GM21825 (cell line): Measurements from ENCODE around the gene SEC16B.

ENCODE experiments used
- ATAC-seq: cut with Tn5 transposase; IDR thresholded peaks from one replicate; pipeline ENCODE4 v1.9.1; 2021; ENCODE audit warnings: mild to moderate bottlenecking, moderate library complexity; ENCODE audit not compliant: unreplicated experiment

The SEC16B gene

DNA sequence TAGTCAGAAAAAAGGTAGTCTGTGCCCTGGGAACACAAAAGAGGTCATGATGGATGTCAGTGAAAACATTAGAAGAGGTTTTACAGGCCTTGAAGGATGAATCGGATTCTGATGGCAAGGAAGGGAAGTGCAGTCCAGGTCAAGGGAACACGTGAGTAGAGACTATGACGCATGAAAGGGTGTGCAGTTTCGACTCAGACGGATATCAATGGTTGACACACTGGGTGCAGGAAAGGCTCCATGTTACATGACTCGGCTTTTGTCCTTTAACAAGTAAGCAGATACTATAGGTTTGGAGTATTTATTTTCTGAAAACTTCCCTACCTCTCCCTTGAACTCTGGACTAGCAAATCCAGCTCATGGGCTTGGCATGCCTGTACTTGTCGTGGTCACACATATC, 55.3 kb downstream of the SEC16B start:
- no peak for ATAC-seq

DNA sequence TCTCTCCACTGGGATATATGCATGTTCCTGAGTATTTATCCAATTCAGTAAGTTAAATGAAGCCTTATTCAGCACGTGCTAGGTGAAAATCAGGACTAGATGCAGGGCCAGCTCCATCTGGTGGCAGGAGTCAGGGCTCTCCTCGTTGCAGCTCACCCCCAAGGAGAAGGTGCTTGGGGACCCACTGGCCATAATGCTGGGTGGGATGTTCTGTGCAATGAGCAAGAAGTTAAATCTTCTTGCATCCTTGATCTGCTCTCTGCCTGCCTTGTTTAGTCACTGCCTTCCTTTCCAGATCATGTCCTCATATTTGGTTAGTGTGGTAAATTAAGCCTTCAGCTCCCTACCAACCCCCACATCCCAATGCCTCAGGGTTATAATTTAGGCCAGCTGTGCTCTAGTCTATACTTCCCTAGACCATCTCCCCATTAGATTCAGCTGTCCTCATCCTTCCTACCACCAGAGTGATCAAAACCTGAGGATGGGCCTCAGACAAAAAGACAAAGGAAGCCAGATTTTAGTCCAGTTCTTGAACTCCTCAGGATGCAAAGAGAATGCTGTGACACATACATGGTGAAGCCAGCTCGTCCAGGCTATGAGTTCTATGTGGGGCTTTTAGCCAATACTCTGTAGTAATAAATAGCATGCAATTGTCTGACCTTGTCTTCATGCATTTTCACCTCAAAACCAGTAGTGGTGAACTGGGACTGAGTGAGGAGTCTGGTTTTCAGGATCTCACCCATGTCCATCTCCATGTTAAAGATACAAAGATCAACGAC, 55.9 kb downstream of the SEC16B start:
- no peak for ATAC-seq

DNA sequence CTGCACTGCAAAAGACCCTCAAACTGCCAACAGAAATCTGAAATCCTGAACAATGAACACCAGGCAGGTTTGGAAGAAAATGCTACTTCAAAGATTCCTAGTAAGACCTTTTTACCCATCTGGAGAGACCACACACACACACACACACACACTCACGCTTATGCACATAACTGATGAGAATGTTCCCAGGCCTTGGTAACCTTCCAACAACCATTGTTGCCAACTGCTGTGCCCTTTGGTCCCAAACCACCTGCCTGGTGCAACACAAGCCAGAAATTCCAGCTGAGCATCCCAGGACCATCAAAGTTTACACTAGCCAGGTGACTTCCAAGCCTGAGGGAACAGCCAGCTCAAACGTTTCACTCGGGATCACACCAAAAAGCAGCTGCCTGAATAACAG, 56.9 kb downstream of the SEC16B start:
- no peak for ATAC-seq

DNA sequence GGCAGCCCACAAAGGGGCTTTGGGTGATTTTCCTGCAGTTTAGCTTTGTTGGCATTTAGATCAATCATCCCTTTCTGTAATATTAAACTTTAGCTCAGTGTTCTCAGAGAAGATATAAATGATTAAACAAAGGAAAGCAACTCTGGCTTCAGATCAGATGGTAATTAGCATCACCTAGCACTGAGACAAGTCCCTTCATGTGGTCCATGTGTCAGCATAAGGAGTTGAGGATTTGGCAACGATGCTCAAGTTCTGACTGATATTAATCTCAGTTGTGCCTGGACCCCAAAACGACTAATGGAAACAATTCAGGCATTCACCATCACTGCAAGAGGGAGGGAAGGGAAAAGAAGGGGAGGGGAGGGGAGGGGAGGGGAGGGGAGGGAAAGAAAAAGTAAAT, 60.4 kb downstream of the SEC16B start:
- no peak for ATAC-seq

DNA sequence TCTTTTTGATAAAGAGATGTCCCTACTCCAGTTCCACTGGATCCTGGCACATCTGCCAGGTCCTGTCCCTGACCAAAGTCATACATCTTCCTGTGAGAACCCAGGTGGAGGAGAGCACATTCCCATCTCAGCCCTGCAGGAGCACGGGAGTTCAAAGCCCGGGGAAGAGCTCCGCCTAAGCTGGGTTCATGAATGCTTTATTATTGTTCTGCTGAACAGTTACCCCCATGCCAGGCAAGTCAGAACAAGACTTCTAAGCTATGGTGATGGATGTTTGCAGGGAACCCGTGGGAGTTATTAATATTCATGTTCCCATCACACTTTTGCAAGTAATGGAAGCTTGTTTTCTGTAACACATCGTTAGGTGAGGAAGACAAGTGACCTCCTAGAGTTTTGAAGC, 62.9 kb downstream of the SEC16B start:
- ATAC-seq = no peak

DNA sequence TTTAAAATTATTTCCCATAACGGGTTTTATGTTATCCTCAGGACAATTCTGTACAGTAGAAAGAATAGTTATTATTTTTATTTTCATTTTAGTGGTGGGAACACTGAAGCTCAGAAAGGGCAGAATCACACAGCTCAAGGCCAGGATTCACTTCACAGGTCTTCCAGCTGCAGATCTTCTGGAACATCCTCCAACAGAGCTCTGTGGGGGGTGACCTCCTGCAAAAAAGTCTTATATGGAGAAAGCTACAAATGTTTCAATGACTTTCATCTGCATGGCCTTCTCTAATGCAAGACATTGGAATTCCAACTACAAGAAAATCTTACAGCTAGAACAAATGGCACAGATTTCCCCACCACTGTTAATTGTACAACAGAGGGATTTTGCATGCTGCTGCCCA, 64.2 kb downstream of the SEC16B start:
- no peak for ATAC-seq

DNA sequence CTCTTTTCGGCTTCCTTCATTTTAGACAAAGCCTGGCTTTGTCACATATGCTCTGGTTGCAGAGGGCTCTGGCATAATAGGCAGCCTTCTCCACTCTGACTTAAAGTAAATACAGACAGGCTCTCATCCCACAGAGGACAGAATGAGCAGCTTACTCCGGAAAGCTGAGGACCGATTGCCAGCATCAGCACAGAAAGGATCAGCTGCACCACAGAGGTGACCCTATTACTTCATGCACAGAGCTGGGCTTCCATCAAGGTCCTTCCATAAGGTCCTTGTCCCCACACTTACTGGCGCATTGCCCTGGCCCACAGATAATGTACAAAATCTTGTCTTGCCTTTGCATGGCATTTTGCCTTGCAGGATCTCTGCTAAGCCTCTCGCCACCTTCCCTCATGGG, 67.6 kb downstream of the SEC16B start:
- ATAC-seq = no peak

DNA sequence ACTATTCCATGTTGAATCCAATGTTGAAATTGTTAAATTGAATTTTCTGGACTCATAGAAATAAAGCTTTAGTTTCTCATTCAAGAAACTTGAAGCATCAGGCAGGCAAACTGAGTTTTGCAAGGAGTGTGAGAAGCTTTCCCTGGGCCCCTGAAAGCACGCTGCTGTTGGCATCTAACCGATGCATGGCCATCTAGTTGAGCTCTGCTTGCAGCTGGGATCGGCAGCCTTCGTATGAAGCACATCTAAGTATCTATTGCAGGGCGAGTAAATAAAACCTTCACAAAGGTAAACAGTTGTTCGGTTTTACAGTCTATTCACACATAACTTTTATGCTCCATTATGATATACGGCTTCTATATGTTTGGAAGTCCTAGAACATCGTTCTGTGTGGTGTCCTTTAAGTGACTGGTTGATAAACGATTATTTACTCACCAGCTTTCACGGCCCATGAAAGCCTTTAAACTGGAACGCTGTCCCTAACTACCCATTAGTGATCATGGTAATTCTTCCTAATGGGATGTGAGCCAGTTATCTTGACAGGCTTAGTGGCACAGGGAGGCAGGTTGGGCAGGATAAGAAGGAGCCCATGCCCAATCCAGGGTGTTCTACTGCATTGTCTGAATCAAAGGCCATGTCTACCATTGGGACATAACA, 71.7 kb downstream of the SEC16B start:
- no peak for ATAC-seq

DNA sequence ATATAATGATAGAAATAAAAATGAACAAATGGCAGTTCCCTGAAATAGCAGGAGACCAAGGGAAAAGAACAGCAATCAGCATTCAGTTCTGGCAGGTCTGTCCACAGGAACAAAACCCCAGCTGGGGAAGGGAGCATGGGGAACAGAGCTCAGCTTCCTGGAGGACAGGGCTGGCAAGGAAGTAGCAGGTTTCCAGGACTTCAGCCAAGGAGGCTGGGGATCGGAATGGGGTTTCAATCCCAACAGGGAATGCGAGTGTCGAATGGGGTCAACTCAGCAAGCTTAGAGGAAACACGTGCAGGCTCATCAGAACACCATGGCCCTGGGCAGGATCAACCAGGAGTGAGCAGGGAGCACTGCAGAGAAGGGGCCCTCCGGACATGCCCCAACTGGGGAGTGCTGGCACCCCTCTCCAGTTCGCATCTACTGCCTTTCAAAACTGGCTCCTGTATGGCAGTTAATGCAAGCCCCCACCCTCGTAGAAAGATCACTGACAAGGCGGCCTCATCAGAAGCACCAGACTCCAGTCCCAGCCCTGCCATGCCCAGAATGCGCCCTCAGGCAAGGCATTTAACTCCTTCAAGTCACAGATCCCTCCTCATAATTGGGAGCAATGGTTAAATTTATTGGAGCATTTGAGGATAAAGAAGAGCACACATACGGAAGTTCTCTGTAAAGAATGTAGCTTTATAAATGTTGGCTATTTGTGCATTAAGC, 72.4 kb downstream of the SEC16B start:
- no peak for ATAC-seq
